Measurements from ENCODE around the gene HNRNPH3.
A peak's percentile ranks its signal among the peaks of the same experiment; 100 is the strongest.
"Not testable (repeated sequence)": the region's sequence is repeated elsewhere in the genome, so short reads cannot be mapped to it uniquely, and the experiment has no call there.

HNRNPH3 gene

GRCh38 chr10:68301790-68302502 is 29.9 kb upstream of the HNRNPH3 start:
- H3K27ac ChIP-seq: no peak overlapping the region
- TF ChIP-seq CTCF (conservative IDR thresholded peaks at IDR 0.05) (peak; percentile 80), ZFX (IDR thresholded peaks at IDR 0.05) (no peak)

GRCh38 chr10:68302503-68302823 is 29.4 kb upstream of the HNRNPH3 start:
- no peak overlapping the region for H3K27ac ChIP-seq
- peak; percentile 57 for TF ChIP-seq CTCF (conservative IDR thresholded peaks at IDR 0.05)
- no peak for TF ChIP-seq ZFX (IDR thresholded peaks at IDR 0.05)

GRCh38 chr10:68302871-68303270 is 29.0 kb upstream of the HNRNPH3 start:
- no peak for TF ChIP-seq CTCF (conservative IDR thresholded peaks at IDR 0.05)
- TF ChIP-seq ZFX (IDR thresholded peaks at IDR 0.05): no peak
- no peak overlapping the region for H3K27ac ChIP-seq

- TF ChIP-seq ZFX (IDR thresholded peaks at IDR 0.05) (no peak), CTCF (conservative IDR thresholded peaks at IDR 0.05) (no peak)
- no peak overlapping the region for H3K27ac ChIP-seq
Measured at GRCh38 chr10:68303849-68304412, 27.9 kb upstream of the HNRNPH3 start.

- H3K27ac ChIP-seq: no peak overlapping the region
Measured at GRCh38 chr10:68305854-68306253, 26.0 kb upstream of the HNRNPH3 start.

GRCh38 chr10:68310531-68310930 is 21.3 kb upstream of the HNRNPH3 start:
- no peak for TF ChIP-seq CTCF (conservative IDR thresholded peaks at IDR 0.05)
- TF ChIP-seq ZFX (IDR thresholded peaks at IDR 0.05): no peak

More at GRCh38 chr10:68305854-68306253, 26.0 kb upstream of the HNRNPH3 start:
- no peak for TF ChIP-seq CTCF (conservative IDR thresholded peaks at IDR 0.05)
- TF ChIP-seq ZFX (IDR thresholded peaks at IDR 0.05): no peak

GRCh38 chr10:68314930-68315329 is 16.9 kb upstream of the HNRNPH3 start:
- H3K27ac ChIP-seq: not testable (repeated sequence)

More at GRCh38 chr10:68310531-68310930, 21.3 kb upstream of the HNRNPH3 start:
- H3K27ac ChIP-seq: no peak overlapping the region

GRCh38 chr10:68315582-68315981 is 16.3 kb upstream of the HNRNPH3 start:
- no peak overlapping the region for H3K27ac ChIP-seq
- no peak for TF ChIP-seq ZFX (IDR thresholded peaks at IDR 0.05)
- no peak for TF ChIP-seq CTCF (conservative IDR thresholded peaks at IDR 0.05)

Data from C4-2B (cell line).